Tibial nerve (tissue), 4 donors: ENCODE measurements around the gene NSUN2. TPM values are rescaled to one million over a fixed set of nuclear protein-coding genes. Genes with fewer than 3 reads are reported as not detected.

Source experiments
- DNase-seq, 2 donors: peaks; one replicate each; pipeline ENCODE4 v3.0.0-alpha.2; 2019; ENCODE audit warnings: low spot score in 2 of 2
- H3K27ac ChIP-seq, 4 donors: fragments of 200-600 bp; sonication (generic) in 3 of 4; one replicate each; pipeline ENCODE4 v1.5.1; 2017 to 2019; ENCODE audit warnings: mild to moderate bottlenecking in 1 of 4
- H3K27me3 ChIP-seq, 2 donors: fragments of 200-600 bp; sonication (generic) in 1 of 2; one replicate each; pipeline versions ENCODE4 v1.5.1 to v1.6.0; 2017 to 2019
- H3K36me3 ChIP-seq, 3 donors: fragments of 200-600 bp; sonication (generic); one replicate each; pipeline ENCODE4 v1.5.1; 2018 to 2019
- H3K4me1 ChIP-seq, 4 donors: fragments of 200-600 bp; sonication (generic) in 3 of 4; one replicate each; pipeline ENCODE4 v1.5.1; 2017 to 2019
- H3K4me3 ChIP-seq, 4 donors: fragments of 200-600 bp; sonication (generic) in 3 of 4; one replicate each; pipeline ENCODE4 v1.5.1; 2017 to 2019; ENCODE audit warnings: mild to moderate bottlenecking in 1 of 4, moderate library complexity in 1 of 4
- H3K9me3 ChIP-seq, 4 donors: fragments of 200-600 bp; sonication (generic) in 3 of 4; one replicate each; pipeline ENCODE4 v1.5.1; 2017 to 2019
- CTCF ChIP-seq, 5 experiments: fragments of 200-600 bp in 3 of 5; fragments of 450-650 bp in 2 of 5; sonication (generic) in 3 of 5; IDR thresholded peaks; one replicate each; pipeline ENCODE4 v1.5.1; 2016 to 2019; ENCODE audit warnings: antibody characterized with exemption in 5 of 5, mild to moderate bottlenecking in 3 of 5, moderate library complexity in 2 of 5
- EP300 ChIP-seq, 2 donors: sonication (generic); formaldehyde crosslinking; IDR thresholded peaks; one replicate each; pipeline ENCODE4 v1.6.1; 2017; ENCODE audit warnings: antibody characterized with exemption in 2 of 2, mild to moderate bottlenecking in 1 of 2
- POLR2A ChIP-seq, 2 donors: fragments of 450-650 bp; IDR thresholded peaks; one replicate each; pipeline ENCODE4 v1.6.1; 2017; ENCODE audit warnings: antibody characterized with exemption in 2 of 2, mild to moderate bottlenecking in 2 of 2, moderate library complexity in 2 of 2
- WGBS, 2 donors: methylation state at CpG; one replicate each; pipeline ENCODE4 v1.1.5; 2018; 5-methylcytosine and 5-hydroxymethylcytosine counted together
- total RNA-seq, 4 donors: library from RNA; depleted of rRNA; stranded (reverse); fragments of >200 nt; gene quantifications; one replicate each; pipeline ENCODE4 v1.1.0, GENCODE V29; 2016

NSUN2 gene
- total RNA-seq, 4 donors from 2014 or later = 43.5 to 73.5 (median 58.5) TPM

GRCh38 chr5:6579535-6579934 lies 53.3 kb downstream of the NSUN2 start:
- no peaks in the 10 kb centered on the region for H3K9me3 ChIP-seq
- H3K27me3 ChIP-seq = peaks cover 0 to 31% of the 10 kb centered on the region in 2 donors
- DNase-seq = no peak
- 67 to 69% methylated on average over 5 of the region's 5 CpGs for WGBS, 2 donors
- H3K4me1 ChIP-seq = peaks cover 0 to 18% (median 0%) of the 10 kb centered on the region in 4 donors
- no peaks in the 10 kb centered on the region for H3K36me3 ChIP-seq
- TF ChIP-seq CTCF (IDR thresholded peaks at IDR 0.05) = no peak
- no peak for TF ChIP-seq EP300 (IDR thresholded peaks at IDR 0.05)
- no peak for TF ChIP-seq POLR2A (IDR thresholded peaks at IDR 0.05)
- H3K4me3 ChIP-seq = no peak overlapping the region
- H3K27ac ChIP-seq = no peak overlapping the region

- WGBS, 2 donors = 68 to 71% methylated on average over 14 of the region's 14 CpGs
- Histone ChIP-seq H3K36me3 (no peaks in the 10 kb centered on the region), H3K27ac (no peak overlapping the region), H3K4me3 (no peak overlapping the region), H3K4me1 (peaks cover 0 to 18% (median 0%) of the 10 kb centered on the region in 4 donors), H3K9me3 (no peaks in the 10 kb centered on the region), H3K27me3 (peaks cover 0 to 25% of the 10 kb centered on the region in 2 donors)
- TF ChIP-seq EP300 (IDR thresholded peaks at IDR 0.05) (no peak), POLR2A (IDR thresholded peaks at IDR 0.05) (no peak), CTCF (IDR thresholded peaks at IDR 0.05) (no peak)
- no peak for DNase-seq
These were observed 54.0 kb downstream of the NSUN2 start for GRCh38 chr5:6578676-6579343.

GRCh38 chr5:6576861-6577501 lies 55.9 kb downstream of the NSUN2 start:
- peak in 1 of 2 donors; percentile 27 for DNase-seq
- Histone ChIP-seq H3K27ac (no peak overlapping the region), H3K27me3 (peaks cover 0 to 10% of the 10 kb centered on the region in 2 donors), H3K36me3 (no peaks in the 10 kb centered on the region), H3K9me3 (no peaks in the 10 kb centered on the region), H3K4me3 (no peak overlapping the region), H3K4me1 (no peaks in the 10 kb centered on the region)
- TF ChIP-seq POLR2A (IDR thresholded peaks at IDR 0.05) (no peak), CTCF (IDR thresholded peaks at IDR 0.05) (peak in 4 of 5 experiments; percentile 26 to 34 (median 30))
- WGBS, 2 donors = 64 to 66% methylated on average over 5 of the region's 5 CpGs

- DNase-seq = no peak
- Histone ChIP-seq H3K4me3 (no peak overlapping the region), H3K36me3 (no peaks in the 10 kb centered on the region), H3K9me3 (no peaks in the 10 kb centered on the region), H3K27ac (no peak overlapping the region), H3K4me1 (no peaks in the 10 kb centered on the region), H3K27me3 (no peaks in the 10 kb centered on the region)
- 57 to 61% methylated on average over 12 of the region's 12 CpGs for WGBS, 2 donors
- no peak for TF ChIP-seq EP300 (IDR thresholded peaks at IDR 0.05)
These were observed 58.2 kb downstream of the NSUN2 start for GRCh38 chr5:6574537-6575245.

- no peak for DNase-seq
- no peaks in the 10 kb centered on the region for H3K9me3 ChIP-seq
- no peaks in the 10 kb centered on the region for H3K4me1 ChIP-seq
- H3K4me3 ChIP-seq = no peak overlapping the region
- H3K27ac ChIP-seq = no peak overlapping the region
- TF ChIP-seq CTCF (IDR thresholded peaks at IDR 0.05) (no peak), EP300 (IDR thresholded peaks at IDR 0.05) (no peak), POLR2A (IDR thresholded peaks at IDR 0.05) (no peak)
- 71 to 78% methylated on average over 11 of the region's 11 CpGs for WGBS, 2 donors
- no peaks in the 10 kb centered on the region for H3K36me3 ChIP-seq
- H3K27me3 ChIP-seq = no peaks in the 10 kb centered on the region
These were observed 58.7 kb downstream of the NSUN2 start for GRCh38 chr5:6574111-6574510.
